ENCODE measurements around the gene ZNF273.
"Not testable (repeated sequence)": the region's sequence is repeated elsewhere in the genome, so short reads cannot be mapped to it uniquely, and the experiment has no call there.

Gene ZNF273

GRCh38 chr7:64890761-64891362, 12.2 kb upstream of the ZNF273 start:
- peak; percentile 60 for DNase-seq

- DNase-seq: peak; percentile 92
Observed at GRCh38 chr7:64891363-64892081, 11.6 kb upstream of the ZNF273 start.

- DNase-seq: no peak
Observed at GRCh38 chr7:64892116-64892515, 11.0 kb upstream of the ZNF273 start.

GRCh38 chr7:64892666-64893309, 10.3 kb upstream of the ZNF273 start:
- peak; percentile 50 for DNase-seq

- DNase-seq: peak; percentile 49
Observed at GRCh38 chr7:64893401-64893800, 9.7 kb upstream of the ZNF273 start.

- not testable (repeated sequence) for DNase-seq
Observed at GRCh38 chr7:64902461-64902805, 640 bp upstream of the ZNF273 start.

GRCh38 chr7:64904008-64904407, 935 bp downstream of the ZNF273 start:
- no peak for DNase-seq

- no peak for DNase-seq
Observed at GRCh38 chr7:64905133-64905532, 2.1 kb downstream of the ZNF273 start.

- DNase-seq: peak; percentile 41
Observed at GRCh38 chr7:64905547-64905946, 2.5 kb downstream of the ZNF273 start.

GRCh38 chr7:64907641-64908326, 4.7 kb downstream of the ZNF273 start:
- DNase-seq: no peak

GRCh38 chr7:64908358-64908757, 5.3 kb downstream of the ZNF273 start:
- DNase-seq: no peak

GRCh38 chr7:64914557-64914956, 11.5 kb downstream of the ZNF273 start:
- peak; percentile 70 for DNase-seq

- DNase-seq: not testable (repeated sequence)
Observed at GRCh38 chr7:64915301-64915700, 12.2 kb downstream of the ZNF273 start.

GRCh38 chr7:64928252-64929187, 25.4 kb downstream of the ZNF273 start:
- not testable (repeated sequence) for DNase-seq

- no peak for DNase-seq
Observed at GRCh38 chr7:64934478-64934877, 31.4 kb downstream of the ZNF273 start.

GRCh38 chr7:64938540-64938939, 35.5 kb downstream of the ZNF273 start:
- no peak for DNase-seq

GRCh38 chr7:64940021-64940420, 36.9 kb downstream of the ZNF273 start:
- not testable (repeated sequence) for DNase-seq

- peak; percentile 94 for DNase-seq
Observed at GRCh38 chr7:64944667-64945502, 41.8 kb downstream of the ZNF273 start.

GRCh38 chr7:64945503-64946175, 42.6 kb downstream of the ZNF273 start:
- DNase-seq: peak; percentile 42

GRCh38 chr7:64946772-64947171, 43.7 kb downstream of the ZNF273 start:
- DNase-seq: peak; percentile 56

Data from hematopoietic multipotent progenitor cell treated with erythropoietin and hydrocortisone succinate and interleukin-3 and kit ligand, for 4 days (in vitro differentiated cells).